GM19238 (cell line): ENCODE data around the gene IFT88.

ENCODE experiments used
- DNase-seq: peaks from one replicate; pipeline ENCODE4 v3.0.0; 2011; ENCODE audit warnings: low spot score; ENCODE audit not compliant: insufficient read length

IFT88 gene, protein sequence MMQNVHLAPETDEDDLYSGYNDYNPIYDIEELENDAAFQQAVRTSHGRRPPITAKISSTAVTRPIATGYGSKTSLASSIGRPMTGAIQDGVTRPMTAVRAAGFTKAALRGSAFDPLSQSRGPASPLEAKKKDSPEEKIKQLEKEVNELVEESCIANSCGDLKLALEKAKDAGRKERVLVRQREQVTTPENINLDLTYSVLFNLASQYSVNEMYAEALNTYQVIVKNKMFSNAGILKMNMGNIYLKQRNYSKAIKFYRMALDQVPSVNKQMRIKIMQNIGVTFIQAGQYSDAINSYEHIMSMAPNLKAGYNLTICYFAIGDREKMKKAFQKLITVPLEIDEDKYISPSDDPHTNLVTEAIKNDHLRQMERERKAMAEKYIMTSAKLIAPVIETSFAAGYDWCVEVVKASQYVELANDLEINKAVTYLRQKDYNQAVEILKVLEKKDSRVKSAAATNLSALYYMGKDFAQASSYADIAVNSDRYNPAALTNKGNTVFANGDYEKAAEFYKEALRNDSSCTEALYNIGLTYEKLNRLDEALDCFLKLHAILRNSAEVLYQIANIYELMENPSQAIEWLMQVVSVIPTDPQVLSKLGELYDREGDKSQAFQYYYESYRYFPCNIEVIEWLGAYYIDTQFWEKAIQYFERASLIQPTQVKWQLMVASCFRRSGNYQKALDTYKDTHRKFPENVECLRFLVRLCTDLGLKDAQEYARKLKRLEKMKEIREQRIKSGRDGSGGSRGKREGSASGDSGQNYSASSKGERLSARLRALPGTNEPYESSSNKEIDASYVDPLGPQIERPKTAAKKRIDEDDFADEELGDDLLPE

DNA sequence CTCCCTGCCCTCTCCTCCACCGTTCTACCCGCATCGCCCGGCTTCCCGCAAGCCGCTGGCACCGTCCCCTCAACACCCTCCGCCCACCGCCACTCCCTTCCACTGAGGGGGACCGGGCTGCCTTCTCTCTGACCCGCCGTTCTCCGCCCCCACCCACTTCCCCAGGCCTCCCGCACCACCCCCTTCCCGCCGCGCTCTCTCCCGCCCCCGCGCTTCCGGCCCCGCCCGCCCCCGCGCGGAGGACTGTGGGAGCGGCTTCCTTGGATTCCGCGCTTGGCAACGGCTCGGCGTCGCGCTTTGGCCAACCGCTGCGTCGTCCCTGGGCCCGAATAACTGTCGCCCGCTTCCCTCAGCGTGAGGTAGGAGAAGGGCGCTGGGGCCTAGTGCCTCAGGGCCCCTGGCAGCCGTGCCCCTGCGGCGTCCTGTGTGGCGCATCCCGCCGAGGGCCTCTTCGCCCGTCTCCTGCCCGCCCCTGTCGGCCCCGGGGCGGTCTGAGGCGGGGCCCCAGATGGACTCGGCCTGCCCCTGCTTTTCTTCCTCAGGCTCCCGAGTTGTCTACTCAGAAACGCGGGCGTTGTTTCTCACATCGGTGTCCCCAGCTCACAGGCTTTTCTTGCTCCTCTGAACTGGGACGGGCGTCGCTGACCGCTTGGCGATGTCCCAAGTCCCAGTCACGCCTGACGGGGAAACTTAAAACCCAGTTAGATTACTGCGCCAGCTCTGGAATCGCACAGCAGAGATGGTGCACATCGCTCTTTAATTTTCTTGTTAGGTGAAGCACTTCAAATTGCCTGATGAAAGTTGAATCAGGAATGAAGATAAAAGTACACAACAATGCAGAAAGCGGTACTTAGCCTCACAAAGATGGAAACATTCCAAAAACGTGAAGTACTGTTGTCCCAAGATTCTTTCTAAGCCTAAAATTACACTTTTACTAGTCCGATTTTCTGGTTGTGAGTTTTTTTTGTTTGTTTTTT lies at the start of gene IFT88:
Gene IFT88, plus strand, starts transcription at position 260 of the 977 bp plus-strand sequence. CDS start 7,229 bp downstream, outside the sequence.
- peak; percentile 82 for DNase-seq

DNA sequence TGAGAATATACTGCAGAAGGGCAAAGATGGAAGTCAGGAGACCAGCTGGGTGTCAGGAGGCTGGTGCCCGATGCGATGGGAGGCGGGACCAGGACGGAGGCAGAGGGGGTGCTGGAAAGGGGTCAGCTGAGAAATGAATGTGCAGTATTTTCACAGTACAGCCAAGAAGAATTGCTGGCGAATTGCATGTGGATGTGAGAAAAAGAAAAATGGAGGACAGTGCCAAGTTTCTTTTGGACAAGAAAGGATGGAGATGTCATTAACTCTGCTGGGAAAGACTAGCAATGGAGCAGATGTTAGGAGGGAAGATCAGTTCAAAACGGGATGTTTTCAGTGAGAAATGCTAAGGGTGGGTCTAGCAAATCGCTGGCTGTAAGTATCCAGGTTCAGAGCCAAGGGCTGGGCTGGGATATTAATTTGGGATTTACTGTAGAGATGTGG lies 48.3 kb upstream of the IFT88 start:
- DNase-seq, result no peak

DNA sequence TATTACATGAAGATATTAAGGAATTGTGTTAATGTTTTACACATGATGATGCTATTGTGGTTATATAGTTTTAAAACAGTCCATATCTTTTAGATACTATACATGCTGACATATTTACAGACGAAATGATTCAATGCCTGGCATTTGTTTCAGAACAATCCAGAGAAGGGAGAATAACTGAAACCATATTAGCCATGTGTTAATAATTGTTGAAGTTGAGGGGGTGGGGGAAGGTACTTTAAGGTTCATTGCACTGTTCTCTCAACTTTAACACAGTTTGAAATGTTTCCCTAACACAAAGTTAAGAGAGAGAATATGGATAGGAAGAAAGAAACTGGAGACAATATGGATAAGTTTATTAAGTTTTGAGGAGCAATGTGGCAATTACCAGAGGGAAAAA lies 47.1 kb upstream of the IFT88 start:
- DNase-seq, result no peak

DNA sequence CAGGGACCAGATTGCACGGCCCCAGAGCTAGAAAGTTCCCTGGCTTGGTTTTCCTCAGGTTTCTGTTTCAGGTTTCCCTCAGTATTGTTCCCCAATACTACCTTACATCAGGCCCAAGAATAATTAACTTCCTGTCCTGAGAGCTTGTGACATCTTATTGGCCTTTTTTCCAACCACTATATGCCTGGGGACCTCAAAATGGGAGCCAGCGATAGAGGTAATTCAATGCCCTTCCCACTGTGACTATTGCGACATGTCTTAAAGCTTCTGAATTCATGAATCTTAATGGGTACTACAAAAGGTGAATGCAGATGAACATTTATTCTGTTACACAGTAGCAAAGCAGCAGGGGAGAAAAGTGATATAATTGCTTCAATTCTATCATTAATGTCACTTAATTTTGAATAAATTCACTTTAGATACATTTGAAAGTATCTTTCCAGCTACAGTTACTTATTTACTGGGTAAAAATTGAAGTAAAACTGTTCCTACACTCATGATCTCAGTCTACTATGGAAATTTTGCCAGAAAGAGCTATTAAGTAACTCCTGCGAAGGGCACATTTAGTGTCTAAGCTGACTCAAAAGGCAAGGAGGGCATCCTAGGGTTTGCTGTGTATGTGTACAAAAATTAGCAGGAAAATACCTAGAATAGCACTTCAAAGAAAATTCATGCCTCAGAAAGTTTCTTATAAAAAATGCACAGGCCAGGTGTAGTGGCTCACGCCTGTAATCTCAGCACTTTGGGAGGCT lies 45.4 kb upstream of the IFT88 start:
- DNase-seq, result no peak

DNA sequence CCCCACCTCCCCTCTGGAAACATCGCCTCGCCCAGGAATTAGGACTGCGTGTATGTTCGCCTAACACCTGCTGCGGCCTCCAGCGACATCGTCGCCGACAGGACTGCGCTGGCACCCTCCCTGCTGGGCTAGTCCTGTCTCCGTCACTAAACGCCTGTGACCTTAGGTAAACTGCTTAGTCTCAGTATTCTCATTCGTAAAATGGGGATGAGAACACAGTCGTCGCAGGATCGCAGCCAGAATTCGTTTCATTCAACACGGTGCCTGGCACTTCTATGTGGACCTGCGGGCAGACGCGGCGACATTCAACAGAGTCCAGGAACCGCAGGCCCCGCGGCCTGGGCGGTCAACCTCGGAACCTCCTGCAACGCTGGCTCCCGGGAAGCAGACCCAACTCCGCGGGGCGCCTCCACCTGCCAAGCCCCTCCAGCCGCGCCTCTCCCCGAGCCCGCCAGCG lies 41.8 kb upstream of the IFT88 start:
- no peak for DNase-seq

DNA sequence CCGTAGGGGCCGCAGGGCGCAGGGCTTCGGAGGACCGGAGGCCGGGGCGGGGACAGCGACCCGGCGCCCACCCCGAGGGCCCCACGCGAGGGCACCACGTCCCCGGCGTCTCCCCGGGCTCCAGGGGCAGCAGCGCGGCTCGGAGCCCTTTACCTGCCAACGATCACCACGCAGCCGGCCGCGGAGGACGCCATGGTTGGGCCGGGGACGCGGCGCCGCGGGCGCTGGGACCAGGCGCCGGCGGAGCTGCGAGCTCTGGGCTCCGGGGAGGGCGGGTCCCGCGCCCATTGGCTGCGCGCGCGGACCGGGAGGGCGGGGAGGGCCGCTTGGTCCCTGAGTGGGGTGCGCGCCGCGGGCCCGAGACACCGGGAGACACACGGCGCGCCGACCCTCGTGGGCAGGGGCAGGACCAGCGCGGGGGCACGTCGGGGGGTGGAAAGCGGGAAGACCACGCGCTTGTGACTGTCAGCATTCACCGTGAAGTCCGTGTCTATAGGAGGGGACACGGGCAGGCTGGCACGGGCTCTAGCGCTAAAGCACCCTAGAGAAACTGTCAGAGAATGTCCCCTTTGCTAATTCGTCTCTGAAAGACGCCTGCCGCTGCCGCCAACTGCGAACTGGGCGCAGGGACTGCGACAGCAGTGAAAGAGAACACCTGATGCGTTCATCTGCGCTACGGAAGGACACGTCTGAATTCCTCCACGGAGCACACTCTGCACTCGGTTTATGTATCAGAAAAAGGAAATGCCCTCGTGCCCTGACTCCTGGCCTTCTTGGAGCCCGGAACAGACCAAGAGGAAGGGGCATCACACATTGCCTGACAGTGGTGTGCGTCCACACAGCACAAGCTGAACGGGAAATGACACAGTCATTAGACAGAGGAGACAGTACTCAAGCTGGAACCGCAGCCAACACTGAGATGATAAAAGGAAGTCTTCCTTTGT lies 41.1 kb upstream of the IFT88 start, which contains the start of gene CRYL1:
Gene CRYL1, minus strand, starts transcription at position 257 of the 944 bp plus-strand sequence. Its CDS starts 63 bp downstream, at position 194.
- peak; percentile 58 for DNase-seq

DNA sequence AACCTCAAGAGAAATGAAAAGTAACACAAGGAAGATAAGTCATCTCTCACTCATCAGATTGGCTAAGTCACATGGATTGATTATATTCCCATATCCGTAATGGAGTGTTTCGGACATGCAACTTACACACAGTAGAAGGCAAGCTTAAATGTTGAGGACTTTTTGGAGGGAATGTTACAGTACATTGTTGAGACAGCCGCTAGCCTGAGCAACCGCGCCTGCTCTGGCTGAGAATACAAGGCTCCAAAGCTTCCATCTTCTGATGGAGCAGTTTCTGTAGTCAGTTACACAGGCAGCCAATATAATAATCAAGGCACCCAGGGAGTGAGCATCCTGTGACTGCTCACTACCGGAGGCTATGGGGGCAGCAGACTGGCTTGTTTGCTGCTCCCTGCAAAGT lies 40.3 kb upstream of the IFT88 start:
- no peak for DNase-seq

DNA sequence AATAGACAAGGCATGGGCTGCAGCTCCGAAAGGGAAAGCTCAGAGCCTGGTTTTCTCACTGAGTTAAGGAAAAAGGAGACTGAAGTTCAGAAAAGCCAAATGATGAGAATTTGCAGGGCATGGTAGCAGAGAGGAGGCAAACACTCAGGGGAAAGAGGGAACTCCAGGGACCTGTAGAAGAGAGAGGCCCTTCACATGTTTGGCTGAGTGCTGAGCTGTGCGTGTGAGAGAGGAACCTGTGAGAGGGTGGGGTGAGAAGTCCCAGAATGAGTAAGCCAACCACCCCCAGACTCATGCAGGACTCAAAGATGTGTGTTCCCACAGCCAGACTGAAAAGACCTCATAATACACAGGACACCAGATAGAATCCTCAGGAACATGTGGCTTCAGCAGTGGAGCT lies 38.5 kb upstream of the IFT88 start:
- no peak for DNase-seq

DNA sequence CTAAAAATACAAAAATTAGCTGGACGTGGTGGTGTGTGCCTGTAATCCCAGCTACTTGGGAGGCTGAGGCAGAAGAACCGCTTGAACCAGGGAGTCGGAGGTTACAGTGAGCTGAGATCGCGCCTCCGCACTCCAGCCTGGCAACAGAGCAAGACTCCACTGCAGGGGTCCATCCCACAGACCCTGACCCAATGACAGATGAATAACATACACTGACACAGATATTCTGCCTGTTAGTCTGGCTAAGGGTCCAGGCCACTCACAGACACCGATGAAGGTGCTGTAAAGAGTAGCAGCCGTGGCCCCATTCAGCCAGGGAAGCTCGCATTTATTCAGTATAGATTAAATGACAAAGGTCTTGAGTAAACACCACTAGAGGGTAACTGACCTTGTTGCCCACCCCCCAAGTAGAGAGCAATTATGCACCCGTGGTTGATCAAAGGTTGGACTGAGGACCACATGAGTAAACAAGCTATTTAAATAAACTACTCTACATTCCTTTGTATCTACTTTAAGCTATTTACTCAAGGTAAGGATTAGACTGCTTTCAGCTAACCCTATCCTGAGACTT lies 32.8 kb upstream of the IFT88 start:
- DNase-seq, result no peak

DNA sequence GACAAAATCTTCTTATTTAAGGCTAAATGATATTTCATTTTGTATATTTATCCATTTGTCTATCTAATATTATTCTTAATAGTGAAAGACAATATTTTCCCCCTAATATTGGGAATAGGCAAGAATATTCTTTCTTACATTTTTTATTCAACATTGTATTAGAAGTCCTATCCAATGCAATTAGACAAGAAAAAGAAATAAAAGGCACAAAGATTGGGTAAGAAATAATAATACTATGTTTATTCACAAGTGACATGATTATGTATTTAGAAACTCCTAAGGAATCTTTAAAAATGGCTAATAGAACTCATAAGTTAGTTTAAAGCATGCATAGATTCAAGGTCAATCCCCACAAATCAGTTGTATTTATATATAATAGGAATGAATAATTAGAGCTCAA lies 30.0 kb upstream of the IFT88 start:
- DNase-seq, result no peak

DNA sequence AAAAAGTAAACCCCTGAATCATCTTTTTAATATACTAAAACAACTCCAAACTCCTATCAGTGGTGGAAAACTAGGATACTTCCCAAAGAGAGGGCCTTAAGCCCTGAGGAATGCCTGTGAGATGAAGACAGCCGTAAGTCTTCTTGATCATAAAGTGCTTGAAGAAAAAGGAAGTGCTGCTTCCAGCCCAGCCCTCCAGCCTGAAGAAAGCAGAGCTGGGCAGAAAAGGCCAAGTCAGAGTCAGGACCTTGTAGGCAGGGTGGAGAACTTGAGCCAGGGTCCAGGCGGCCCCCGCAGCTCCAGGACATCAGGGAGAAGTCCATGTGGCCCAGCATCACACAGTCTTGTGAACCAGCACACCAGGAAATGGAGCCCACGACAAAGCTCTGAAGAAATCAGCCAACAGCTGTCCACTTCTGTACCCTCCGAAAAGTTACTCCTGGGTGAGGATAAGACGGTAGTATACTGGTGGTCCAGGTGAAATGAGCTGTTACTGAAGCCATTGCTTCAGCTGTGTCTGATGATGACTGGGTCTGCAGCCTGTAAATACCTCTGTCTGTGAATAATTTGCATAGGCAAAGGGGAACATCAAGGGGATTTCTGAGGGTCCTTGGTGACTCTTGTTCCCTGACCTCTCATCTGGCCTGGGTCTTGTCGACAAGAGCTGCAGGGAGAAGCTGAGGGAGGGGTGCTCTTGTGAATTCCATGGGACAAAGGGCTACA lies 22.6 kb upstream of the IFT88 start:
- no peak for DNase-seq

DNA sequence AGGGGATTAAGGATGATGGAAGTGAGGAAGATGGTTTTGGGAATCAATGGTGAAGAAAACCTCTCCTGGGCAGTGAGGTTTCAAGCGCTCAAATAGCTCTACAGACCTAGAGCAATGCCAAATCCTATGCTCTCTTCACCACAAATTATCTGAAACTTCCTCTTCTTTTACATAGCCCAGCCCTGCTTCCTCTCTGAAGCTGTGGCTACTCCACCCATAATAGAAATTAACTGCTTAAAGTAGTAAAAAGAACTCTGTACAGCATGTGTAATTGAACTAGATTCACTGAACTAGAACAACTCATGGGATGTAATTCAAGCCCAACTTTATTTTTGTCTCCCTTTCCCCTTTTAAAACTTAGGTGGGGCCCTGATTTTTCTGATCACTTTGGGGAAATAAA lies 20.4 kb upstream of the IFT88 start:
- no peak for DNase-seq

DNA sequence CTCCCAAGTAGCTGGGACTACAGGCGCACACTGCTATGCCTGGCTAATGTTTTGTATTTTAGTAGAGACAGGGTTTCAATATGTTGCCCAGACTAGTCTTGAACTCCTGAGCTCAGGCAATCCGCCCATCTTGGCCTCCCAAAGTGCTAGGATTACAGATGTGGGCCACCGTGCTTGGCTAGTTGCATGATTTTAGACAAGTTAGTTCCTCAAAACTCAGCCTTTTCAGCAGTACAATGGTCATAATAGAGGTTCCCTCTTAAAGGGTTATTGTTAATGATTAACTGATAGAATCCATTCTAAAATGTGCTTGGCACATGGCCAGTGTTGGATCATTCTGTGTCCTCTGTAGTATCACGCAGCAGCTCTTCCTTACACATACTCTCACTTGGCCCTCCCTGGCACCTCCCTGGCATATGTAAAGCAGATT lies 19.5 kb upstream of the IFT88 start:
- no peak for DNase-seq

DNA sequence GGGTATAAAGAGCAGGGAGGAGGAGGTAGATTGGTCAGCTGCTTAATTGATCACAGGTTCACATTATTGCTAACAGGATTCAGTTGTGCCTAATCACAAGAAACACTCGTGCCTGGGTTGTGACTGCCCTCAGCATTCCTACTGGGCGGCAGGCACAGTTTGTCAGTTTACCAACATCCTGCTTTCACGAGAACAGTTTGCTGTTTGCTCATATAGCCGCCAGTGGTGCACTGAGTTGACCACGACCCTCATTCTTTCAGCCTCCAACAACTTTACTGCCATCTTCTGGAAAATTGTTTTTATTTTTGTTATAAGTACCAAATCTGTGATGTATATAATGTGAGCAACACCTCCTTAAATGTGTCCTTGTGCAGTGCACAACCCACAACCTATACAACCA lies 16.2 kb upstream of the IFT88 start:
- no peak for DNase-seq

DNA sequence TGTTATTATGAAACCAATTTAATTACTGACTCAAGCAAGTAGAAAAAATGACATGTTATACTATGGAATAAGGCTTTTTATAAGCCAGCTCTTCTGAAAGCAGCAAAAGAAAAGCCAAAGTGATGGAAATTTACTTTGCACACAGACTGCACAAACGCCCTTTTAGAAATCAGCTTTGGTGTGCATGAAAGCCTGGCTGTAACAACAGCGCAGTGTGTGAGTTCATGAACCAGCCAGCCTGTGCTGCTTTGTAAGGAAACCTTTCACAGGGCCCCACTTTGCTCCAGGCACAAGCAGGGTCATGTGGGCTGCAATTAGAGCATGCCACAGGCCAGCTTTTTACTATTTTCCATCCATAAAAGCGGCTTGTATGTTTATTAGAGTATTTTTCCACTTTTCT lies 13.6 kb upstream of the IFT88 start:
- DNase-seq, result no peak

DNA sequence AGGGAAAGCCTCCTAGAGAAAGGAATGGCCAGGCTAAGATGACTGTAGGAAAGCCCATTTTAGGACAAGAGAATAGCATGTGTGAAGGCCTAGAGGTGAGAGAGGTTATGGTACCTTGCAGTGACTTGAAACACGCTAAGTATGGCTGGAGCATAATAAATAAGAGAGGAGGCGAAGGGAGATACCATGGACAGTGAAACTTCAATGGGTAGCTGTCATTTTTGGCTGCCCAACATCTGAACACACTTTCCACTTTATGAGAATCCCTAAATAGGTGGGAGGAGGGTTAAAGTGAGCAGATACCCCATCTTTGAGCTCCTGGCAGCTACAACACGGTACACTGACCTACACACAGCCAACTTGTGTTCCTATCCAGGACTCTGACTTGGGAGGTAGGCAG lies 8.0 kb upstream of the IFT88 start:
- DNase-seq, result no peak

DNA sequence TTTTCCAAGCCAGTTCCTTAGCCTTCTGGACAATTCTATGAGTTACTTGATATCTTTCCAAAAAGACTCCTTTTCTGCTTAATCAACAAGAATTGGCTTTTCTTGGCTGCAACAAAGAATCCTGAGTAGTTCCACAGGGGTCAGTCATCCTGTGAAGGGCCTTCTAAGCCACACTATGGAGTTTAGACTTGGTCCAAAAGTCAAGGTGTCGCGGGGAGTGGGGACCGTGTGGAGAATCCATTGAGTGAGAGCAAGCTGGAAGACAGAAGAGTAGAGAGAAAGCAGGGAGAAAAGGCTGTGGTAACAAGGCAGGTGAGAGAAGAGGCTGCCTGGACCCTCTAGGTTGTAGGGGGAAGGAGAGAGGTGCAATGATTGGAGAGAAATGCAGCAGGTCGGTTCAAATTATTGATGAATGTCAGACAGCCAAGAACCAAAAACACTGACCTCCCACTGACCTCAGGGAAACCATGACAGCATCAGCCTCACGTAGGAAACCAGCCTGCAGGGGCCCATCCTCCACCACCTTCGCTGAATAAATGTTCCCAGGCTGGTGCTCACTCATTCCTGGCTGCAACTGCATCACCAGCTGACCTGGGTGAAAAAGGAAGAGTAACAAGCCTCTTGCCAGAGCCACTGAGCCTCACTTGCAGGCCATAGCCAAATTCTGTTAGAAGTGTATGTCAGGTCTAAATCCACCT lies 7.1 kb upstream of the IFT88 start:
- no peak for DNase-seq

DNA sequence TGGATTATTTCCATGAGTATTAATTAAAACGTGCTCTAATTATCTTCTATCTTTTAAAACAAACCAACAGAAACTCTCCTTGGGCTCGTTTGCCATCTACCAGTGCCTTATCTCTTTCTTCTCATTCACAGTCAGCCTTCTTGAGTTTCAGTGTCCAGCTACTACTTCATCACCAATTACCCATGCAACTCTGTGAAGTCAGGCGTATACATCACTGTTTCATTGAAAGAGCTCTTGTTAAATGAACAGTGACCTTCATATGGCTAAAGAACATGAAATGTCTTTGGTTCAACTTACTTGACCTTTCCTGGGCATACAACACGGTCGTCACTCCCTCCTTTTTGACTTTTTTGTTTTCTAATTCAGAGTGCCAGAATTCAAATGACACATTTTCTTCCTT lies 5.2 kb upstream of the IFT88 start:
- no peak for DNase-seq
